ENCODE results near the gene LRRC63. TPM values are rescaled to one million over a fixed set of nuclear protein-coding genes. Genes with fewer than 3 reads are reported as not detected.

LRRC63 gene
- total and polyA plus RNA-seq, 2 donors (not counting 1 experiment from before 2014, with no cell fraction given) = 0.17 TPM; not detected in 1

DNA sequence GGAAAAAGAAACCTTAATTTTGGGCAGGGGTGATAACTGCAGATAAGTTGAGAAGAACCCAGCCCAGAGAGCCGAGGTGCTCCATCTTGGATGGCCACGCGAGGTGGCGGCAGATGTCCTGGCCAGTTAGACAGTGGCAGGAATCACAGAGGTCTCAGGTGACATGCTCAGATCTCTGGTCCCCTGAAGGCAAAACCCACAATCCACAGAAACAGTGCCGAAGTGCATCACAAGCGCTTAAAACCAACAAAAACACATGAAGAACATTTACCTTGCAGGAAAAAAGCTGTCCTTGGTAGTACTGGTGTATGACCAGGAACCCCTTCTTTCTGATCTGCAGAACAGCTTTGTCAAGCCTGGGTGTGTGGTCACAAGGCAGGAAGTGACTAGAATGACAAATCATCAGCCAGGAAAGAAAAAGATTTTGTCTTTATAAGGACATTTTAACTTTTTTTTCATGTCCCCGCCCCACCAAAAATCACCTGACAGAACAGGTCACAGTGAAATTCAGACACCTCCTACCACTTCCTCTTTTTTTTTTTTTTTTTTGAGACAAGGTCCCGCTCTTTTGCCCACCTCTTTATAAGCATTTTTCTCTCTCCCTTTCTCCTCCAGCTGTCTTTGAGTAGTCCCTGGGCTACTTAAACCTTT is 29.8 kb upstream of the LRRC63 start, which contains the start of gene LCP1:
LCP1 (minus strand) TSS at position 338 of the 651 bp plus-strand sequence. CDS start 22,515 bp downstream, outside the sequence.
- no peak for DNase-seq (ENCODE audit: low read depth in 2 of 2)
- H4K20me1 ChIP-seq (ENCODE audit: control insufficient read depth, extremely low read depth, insufficient read depth, low read length) = no peaks in the 10 kb centered on the region
- no peaks in the 10 kb centered on the region for H3K9me3 ChIP-seq (ENCODE audit: control insufficient read depth, insufficient read depth, low read depth, low read length)
- no peak within 1 kb of the TSS for H2AFZ ChIP-seq (ENCODE audit: low read length)
- H3K27me3 ChIP-seq (ENCODE audit: control insufficient read depth, insufficient read depth, low read length) = no peaks in the 10 kb centered on the region
- no peak within 1 kb of the TSS for H3K9ac ChIP-seq (ENCODE audit: insufficient read depth, low read length)
- no peaks in the 10 kb centered on the region for H3K79me2 ChIP-seq (ENCODE audit: control insufficient read depth, insufficient read depth, low read length)
- H3K36me3 ChIP-seq (ENCODE audit: control insufficient read depth, insufficient read depth, low read length) = no peaks in the 10 kb centered on the region
- no peak within 1 kb of the TSS for H3K4me2 ChIP-seq (ENCODE audit: extremely low read depth, insufficient read depth, low read length)
- TF ChIP-seq EZH2 (IDR thresholded peaks at IDR 0.05; ENCODE audit: low read length, missing control alignments) = no peak
- TF ChIP-seq, protein P1, sequence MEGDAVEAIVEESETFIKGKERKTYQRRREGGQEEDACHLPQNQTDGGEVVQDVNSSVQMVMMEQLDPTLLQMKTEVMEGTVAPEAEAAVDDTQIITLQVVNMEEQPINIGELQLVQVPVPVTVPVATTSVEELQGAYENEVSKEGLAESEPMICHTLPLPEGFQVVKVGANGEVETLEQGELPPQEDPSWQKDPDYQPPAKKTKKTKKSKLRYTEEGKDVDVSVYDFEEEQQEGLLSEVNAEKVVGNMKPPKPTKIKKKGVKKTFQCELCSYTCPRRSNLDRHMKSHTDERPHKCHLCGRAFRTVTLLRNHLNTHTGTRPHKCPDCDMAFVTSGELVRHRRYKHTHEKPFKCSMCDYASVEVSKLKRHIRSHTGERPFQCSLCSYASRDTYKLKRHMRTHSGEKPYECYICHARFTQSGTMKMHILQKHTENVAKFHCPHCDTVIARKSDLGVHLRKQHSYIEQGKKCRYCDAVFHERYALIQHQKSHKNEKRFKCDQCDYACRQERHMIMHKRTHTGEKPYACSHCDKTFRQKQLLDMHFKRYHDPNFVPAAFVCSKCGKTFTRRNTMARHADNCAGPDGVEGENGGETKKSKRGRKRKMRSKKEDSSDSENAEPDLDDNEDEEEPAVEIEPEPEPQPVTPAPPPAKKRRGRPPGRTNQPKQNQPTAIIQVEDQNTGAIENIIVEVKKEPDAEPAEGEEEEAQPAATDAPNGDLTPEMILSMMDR (conservative IDR thresholded peaks at IDR 0.05 in 1 of 2, IDR thresholded peaks at IDR 0.05 in 1 of 2; ENCODE audit: low read depth in 1 of 2, low read length in 2 of 2) = no peak
- no peaks in the 10 kb centered on the region for H3K4me1 ChIP-seq (ENCODE audit: control insufficient read depth, extremely low read depth, insufficient read depth, low read length)
- H3K4me3 ChIP-seq (replicated peaks in 1 of 4; ENCODE audit: control extremely low read depth in 1 of 4, insufficient read depth in 1 of 4, low read depth in 3 of 4, low read length in 4 of 4) = no peak within 1 kb of the TSS
- no peak within 1 kb of the TSS for H3K27ac ChIP-seq (ENCODE audit: insufficient read depth, low read length)

DNA sequence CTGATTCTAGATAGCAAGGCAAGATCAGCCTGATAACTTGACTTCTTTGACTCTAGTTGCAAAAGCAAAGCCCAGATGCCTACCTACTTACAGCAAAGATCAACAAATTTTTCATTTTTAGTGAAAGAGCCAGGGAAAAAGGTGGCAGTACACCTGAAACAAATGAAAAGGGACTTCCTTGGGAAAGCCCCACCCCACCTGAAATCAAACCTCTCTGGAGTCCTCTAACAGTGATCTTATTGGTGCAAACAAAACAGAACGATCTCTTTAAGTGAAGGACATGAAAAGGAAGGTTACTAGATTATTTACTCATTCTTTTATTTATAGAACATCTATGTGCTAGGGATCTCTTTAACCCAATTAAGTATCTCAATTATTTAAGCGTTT is 29.2 kb upstream of the LRRC63 start:
- no peak overlapping the region for H2AFZ ChIP-seq (ENCODE audit: low read length)
- no peaks in the 10 kb centered on the region for H3K79me2 ChIP-seq (ENCODE audit: control insufficient read depth, insufficient read depth, low read length)
- no peaks in the 10 kb centered on the region for H3K27me3 ChIP-seq (ENCODE audit: control insufficient read depth, insufficient read depth, low read length)
- H3K4me3 ChIP-seq (replicated peaks in 1 of 4; ENCODE audit: control extremely low read depth in 1 of 4, insufficient read depth in 1 of 4, low read depth in 3 of 4, low read length in 4 of 4) = no peak overlapping the region
- no peaks in the 10 kb centered on the region for H3K36me3 ChIP-seq (ENCODE audit: control insufficient read depth, insufficient read depth, low read length)
- H3K4me2 ChIP-seq (ENCODE audit: extremely low read depth, insufficient read depth, low read length) = no peak overlapping the region
- H3K27ac ChIP-seq (ENCODE audit: insufficient read depth, low read length) = no peak overlapping the region
- no peaks in the 10 kb centered on the region for H4K20me1 ChIP-seq (ENCODE audit: control insufficient read depth, extremely low read depth, insufficient read depth, low read length)
- H3K9me3 ChIP-seq (ENCODE audit: control insufficient read depth, insufficient read depth, low read depth, low read length) = no peaks in the 10 kb centered on the region
- DNase-seq (ENCODE audit: low read depth in 2 of 2) = no peak
- TF ChIP-seq, protein P1 (conservative IDR thresholded peaks at IDR 0.05 in 1 of 2, IDR thresholded peaks at IDR 0.05 in 1 of 2; ENCODE audit: low read depth in 1 of 2, low read length in 2 of 2) = no peak
- TF ChIP-seq EZH2 (IDR thresholded peaks at IDR 0.05; ENCODE audit: low read length, missing control alignments) = no peak
- no peak overlapping the region for H3K9ac ChIP-seq (ENCODE audit: insufficient read depth, low read length)
- no peaks in the 10 kb centered on the region for H3K4me1 ChIP-seq (ENCODE audit: control insufficient read depth, extremely low read depth, insufficient read depth, low read length)

DNA sequence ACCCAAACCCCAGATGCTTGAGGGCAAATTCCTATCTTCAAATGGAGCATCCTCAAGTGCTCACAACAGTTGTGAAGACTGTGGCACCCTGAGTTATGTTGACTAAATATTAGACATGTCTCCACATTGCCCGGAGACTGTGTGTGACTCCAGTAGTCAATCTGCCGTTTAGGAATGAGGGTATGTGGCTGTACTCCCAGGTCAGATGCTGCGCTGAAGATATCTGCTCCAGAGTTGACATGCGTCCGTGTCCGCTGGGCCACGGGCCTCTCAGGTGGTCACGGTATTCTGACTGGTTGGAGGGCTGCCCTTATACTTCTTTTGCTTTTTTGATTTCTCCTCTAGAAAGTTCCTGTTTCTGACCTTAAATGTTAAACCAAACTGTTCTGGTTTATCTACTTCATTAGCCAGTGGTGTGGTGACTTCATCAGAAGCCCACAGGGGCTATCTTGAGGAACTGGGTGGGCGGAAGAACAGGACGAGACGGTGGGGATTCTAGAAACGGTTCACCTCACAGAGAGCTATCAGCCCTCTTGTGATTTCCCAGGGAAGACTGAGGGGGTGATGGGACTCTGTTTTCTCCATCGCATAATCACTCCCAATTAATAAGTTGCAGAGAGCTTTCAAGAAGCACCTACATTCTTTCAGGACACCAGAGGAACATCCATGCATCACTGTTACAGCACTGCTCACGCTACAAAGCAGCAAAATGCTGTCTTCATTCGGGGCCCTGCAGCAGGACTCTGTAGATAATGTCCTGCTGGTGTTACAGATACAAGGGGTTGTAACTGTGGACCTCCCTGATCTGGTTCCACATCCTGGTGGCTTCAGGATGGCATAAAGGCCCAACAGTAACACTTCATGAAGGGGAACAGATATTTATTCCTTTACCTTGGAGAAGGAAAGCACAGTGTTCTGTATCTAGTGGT is 28.4 kb upstream of the LRRC63 start:
- Histone ChIP-seq H3K4me3 (replicated peaks in 1 of 4; ENCODE audit: control extremely low read depth in 1 of 4, insufficient read depth in 1 of 4, low read depth in 3 of 4, low read length in 4 of 4) (no peak overlapping the region), H2AFZ (ENCODE audit: low read length) (no peak overlapping the region), H4K20me1 (ENCODE audit: control insufficient read depth, extremely low read depth, insufficient read depth, low read length) (no peaks in the 10 kb centered on the region), H3K9ac (ENCODE audit: insufficient read depth, low read length) (no peak overlapping the region), H3K36me3 (ENCODE audit: control insufficient read depth, insufficient read depth, low read length) (no peaks in the 10 kb centered on the region), H3K9me3 (ENCODE audit: control insufficient read depth, insufficient read depth, low read depth, low read length) (no peaks in the 10 kb centered on the region), H3K27me3 (ENCODE audit: control insufficient read depth, insufficient read depth, low read length) (no peaks in the 10 kb centered on the region), H3K79me2 (ENCODE audit: control insufficient read depth, insufficient read depth, low read length) (no peaks in the 10 kb centered on the region), H3K27ac (ENCODE audit: insufficient read depth, low read length) (no peak overlapping the region), H3K4me2 (ENCODE audit: extremely low read depth, insufficient read depth, low read length) (no peak overlapping the region), H3K4me1 (ENCODE audit: control insufficient read depth, extremely low read depth, insufficient read depth, low read length) (no peaks in the 10 kb centered on the region)
- no peak for DNase-seq (ENCODE audit: low read depth in 2 of 2)
- TF ChIP-seq, protein P1 (conservative IDR thresholded peaks at IDR 0.05 in 1 of 2, IDR thresholded peaks at IDR 0.05 in 1 of 2; ENCODE audit: low read depth in 1 of 2, low read length in 2 of 2) = no peak
